Keratinocyte (primary cell): ENCODE results near the gene SNIP1. TPM values are rescaled to one million over a fixed set of nuclear protein-coding genes. Genes with fewer than 3 reads are reported as not detected.
"Not testable (repeated sequence)": the region's sequence is repeated elsewhere in the genome, so short reads cannot be mapped to it uniquely, and the experiment has no call there.

ENCODE experiments used
- DNase-seq: peaks from one replicate; pipeline ENCODE4 v3.0.0-alpha.2; 2011; ENCODE audit warnings: low read depth, missing footprints, low spot score
- FAIRE-seq: peaks from 2 replicates; lab custom pipeline; 2011; peaks lifted over from hg19 to GRCh38; lab: Jason Lieb, UNC
- H2AFZ ChIP-seq: 2 replicates; pipeline ENCODE4 v1.6.0; 2012; ENCODE audit warnings: low read length, control low read depth, inconsistent platforms; ENCODE audit not compliant: control insufficient read depth
- H3K27ac ChIP-seq: 2 replicates; pipeline ENCODE4 v1.5.1; 2011; ENCODE audit warnings: low read length; ENCODE audit not compliant: control insufficient read depth, insufficient read depth
- H3K27me3 ChIP-seq: 3 replicates; pipeline ENCODE4 v1.6.0; 2011; ENCODE audit warnings: low read length; ENCODE audit not compliant: control insufficient read depth, insufficient read depth; ENCODE audit errors: extremely low read depth
- H3K36me3 ChIP-seq, 2 experiments: 2 replicates in 1 of 2; 3 replicates in 1 of 2; pipeline ENCODE4 v1.5.1; 2011; ENCODE audit warnings: low read length in 2 of 2, mild to moderate bottlenecking in 1 of 2; ENCODE audit not compliant: control insufficient read depth in 2 of 2, insufficient read depth in 2 of 2; ENCODE audit errors: extremely low read depth in 1 of 2
- H3K4me1 ChIP-seq: 3 replicates; pipeline ENCODE4 v1.5.1; 2011; ENCODE audit warnings: low read length; ENCODE audit not compliant: control insufficient read depth, insufficient read depth; ENCODE audit errors: extremely low read depth
- H3K4me2 ChIP-seq: 3 replicates; pipeline ENCODE4 v1.6.0; 2011; ENCODE audit warnings: low read depth, low read length; ENCODE audit not compliant: control insufficient read depth, insufficient read depth; ENCODE audit errors: extremely low read depth
- H3K4me3 ChIP-seq, 3 experiments: fragments of 200-600 bp in 1 of 3; sonication (generic) in 1 of 3; 2 replicates in 2 of 3; 3 replicates in 1 of 3; pipeline ENCODE4 v1.5.1; 2011 to 2016; ENCODE audit warnings: low read length in 3 of 3, mild to moderate bottlenecking in 3 of 3, control low read depth in 2 of 3, inconsistent platforms in 1 of 3, low read depth in 1 of 3, mixed read lengths in 1 of 3, mixed run types in 1 of 3, moderate library complexity in 1 of 3; ENCODE audit not compliant: control insufficient read depth in 2 of 3, insufficient read depth in 2 of 3; ENCODE audit errors: extremely low read depth in 1 of 3
- H3K79me2 ChIP-seq: 2 replicates; pipeline ENCODE4 v1.6.0; 2012; ENCODE audit warnings: low read length; ENCODE audit not compliant: control insufficient read depth, insufficient read depth
- H3K9ac ChIP-seq: 3 replicates; pipeline ENCODE4 v1.6.0; 2011; ENCODE audit warnings: low read length; ENCODE audit not compliant: control insufficient read depth, insufficient read depth; ENCODE audit errors: extremely low read depth
- H3K9me1 ChIP-seq: 3 replicates; pipeline ENCODE4 v1.6.0; 2011; ENCODE audit warnings: low read length; ENCODE audit not compliant: control insufficient read depth, insufficient read depth; ENCODE audit errors: extremely low read depth
- H3K9me3 ChIP-seq: 2 replicates; pipeline ENCODE4 v1.5.1; 2012; ENCODE audit warnings: low read depth, low read length; ENCODE audit not compliant: control insufficient read depth
- H4K20me1 ChIP-seq: 3 replicates; pipeline ENCODE4 v1.6.0; 2011; ENCODE audit warnings: low read length; ENCODE audit not compliant: control insufficient read depth, insufficient read depth; ENCODE audit errors: extremely low read depth
- EZH2 ChIP-seq: IDR thresholded peaks from one replicate; pipeline ENCODE4 v1.6.1; 2012; ENCODE audit warnings: inconsistent platforms, mild to moderate bottlenecking, low read length, moderate library complexity
- dilution Hi-C: fragments of 300-500 bp; cut with MboI; formaldehyde crosslinking; loops from one replicate; pipeline ENCODE4 v1.7.0; 2020; ENCODE audit warnings: low sequenced_read_pairs; ENCODE audit not compliant: extremely low pct_ligation_motif_present
- polyA plus RNA-seq, 5 experiments: library from polyadenylated mRNA; depleted of rRNA in 3 of 5; stranded (reverse) in 3 of 5; stranded (forward) in 1 of 5; unstranded in 1 of 5; fragments of >200 nt; gene quantifications; 1 replicate in 1 of 5; 2 replicates in 3 of 5; 3 replicates in 1 of 5; pipeline versions ENCODE4 v1.2.1 to v1.2.3, GENCODE V29; 2011 to 2012; ENCODE audit warnings: missing spikeins in 2 of 5, low read depth in 1 of 5, low replicate concordance in 1 of 5
- TF ChIP-seq, protein P1 (sequence below), 3 experiments: IDR thresholded peaks in 1 of 3; conservative IDR thresholded peaks in 1 of 3; optimal IDR thresholded peaks in 1 of 3; 2 replicates in 2 of 3; 3 replicates in 1 of 3; pipeline versions ENCODE3 to v1.5.1; 2011; ENCODE audit warnings: low read length in 3 of 3, mild to moderate bottlenecking in 3 of 3, moderate library complexity in 2 of 3, control low read depth in 1 of 3, inconsistent platforms in 1 of 3; ENCODE audit not compliant: insufficient read depth in 2 of 3; ENCODE audit errors: extremely low read depth in 1 of 3

Gene SNIP1
- polyA plus RNA-seq, 1 donor (not counting 4 experiments of a cell fraction or from before 2014, with no cell fraction given), result 8.9 TPM

DNA sequence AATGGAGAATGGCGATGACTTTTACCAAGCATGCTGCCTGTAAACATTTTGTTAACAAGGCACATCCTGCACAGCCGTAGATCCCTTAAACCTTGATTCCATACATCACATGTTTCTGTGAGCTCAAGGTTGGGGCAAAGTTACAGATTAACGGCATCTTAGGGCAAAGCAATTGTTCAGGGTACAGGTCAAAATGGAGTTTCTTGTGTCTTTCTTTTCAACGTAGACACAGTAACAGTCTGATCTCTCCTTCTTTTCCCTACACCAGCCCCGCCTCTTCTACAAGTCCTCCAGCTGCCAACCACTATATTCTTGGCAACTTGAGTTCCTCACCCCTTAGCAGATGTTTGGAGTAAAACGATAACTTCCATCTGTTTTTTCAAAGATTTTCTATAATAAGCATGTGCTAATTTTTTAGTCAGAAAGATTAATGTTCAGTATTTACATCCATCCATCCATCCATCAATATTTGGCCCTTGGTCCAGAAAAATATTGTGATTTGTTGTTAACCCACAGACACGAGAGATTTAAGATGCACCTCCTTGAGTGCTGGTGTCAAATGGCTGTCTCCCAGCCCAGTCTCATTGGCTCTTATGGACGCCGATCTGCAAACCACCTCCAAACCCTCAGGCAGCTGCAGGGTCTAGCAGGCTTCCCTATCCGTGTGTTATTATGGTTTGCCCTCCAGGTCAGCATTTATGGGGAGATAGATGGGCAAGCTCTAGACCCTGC is 6.5 kb upstream of the SNIP1 start:
- H2AFZ ChIP-seq, result no peak overlapping the region
- TF ChIP-seq, protein P1, sequence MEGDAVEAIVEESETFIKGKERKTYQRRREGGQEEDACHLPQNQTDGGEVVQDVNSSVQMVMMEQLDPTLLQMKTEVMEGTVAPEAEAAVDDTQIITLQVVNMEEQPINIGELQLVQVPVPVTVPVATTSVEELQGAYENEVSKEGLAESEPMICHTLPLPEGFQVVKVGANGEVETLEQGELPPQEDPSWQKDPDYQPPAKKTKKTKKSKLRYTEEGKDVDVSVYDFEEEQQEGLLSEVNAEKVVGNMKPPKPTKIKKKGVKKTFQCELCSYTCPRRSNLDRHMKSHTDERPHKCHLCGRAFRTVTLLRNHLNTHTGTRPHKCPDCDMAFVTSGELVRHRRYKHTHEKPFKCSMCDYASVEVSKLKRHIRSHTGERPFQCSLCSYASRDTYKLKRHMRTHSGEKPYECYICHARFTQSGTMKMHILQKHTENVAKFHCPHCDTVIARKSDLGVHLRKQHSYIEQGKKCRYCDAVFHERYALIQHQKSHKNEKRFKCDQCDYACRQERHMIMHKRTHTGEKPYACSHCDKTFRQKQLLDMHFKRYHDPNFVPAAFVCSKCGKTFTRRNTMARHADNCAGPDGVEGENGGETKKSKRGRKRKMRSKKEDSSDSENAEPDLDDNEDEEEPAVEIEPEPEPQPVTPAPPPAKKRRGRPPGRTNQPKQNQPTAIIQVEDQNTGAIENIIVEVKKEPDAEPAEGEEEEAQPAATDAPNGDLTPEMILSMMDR (optimal IDR thresholded peaks at IDR 0.05 in 1 of 3, IDR thresholded peaks at IDR 0.05 in 1 of 3, conservative IDR thresholded peaks at IDR 0.05 in 1 of 3; ENCODE audit: extremely low read depth in 1 of 3, insufficient read depth in 2 of 3, low read length in 3 of 3), result no peak
- no peak for TF ChIP-seq EZH2
- H4K20me1 ChIP-seq, result no peaks in the 10 kb centered on the region
- dilution Hi-C loops, result no loop called here
- H3K79me2 ChIP-seq, result no peaks in the 10 kb centered on the region
- H3K9me1 ChIP-seq, result no peaks in the 10 kb centered on the region
- H3K4me2 ChIP-seq, result no peak overlapping the region
- no peaks in the 10 kb centered on the region for H3K27me3 ChIP-seq
- H3K4me3 ChIP-seq, result no peak overlapping the region
- peaks cover 8% of the 10 kb centered on the region for H3K4me1 ChIP-seq
- peaks cover 3 to 9% of the 10 kb centered on the region in 2 experiments for H3K36me3 ChIP-seq
- no peak for FAIRE-seq
- no peak for DNase-seq
- H3K27ac ChIP-seq, result no peak overlapping the region
- H3K9me3 ChIP-seq, result no peaks in the 10 kb centered on the region
- H3K9ac ChIP-seq, result no peak overlapping the region

DNA sequence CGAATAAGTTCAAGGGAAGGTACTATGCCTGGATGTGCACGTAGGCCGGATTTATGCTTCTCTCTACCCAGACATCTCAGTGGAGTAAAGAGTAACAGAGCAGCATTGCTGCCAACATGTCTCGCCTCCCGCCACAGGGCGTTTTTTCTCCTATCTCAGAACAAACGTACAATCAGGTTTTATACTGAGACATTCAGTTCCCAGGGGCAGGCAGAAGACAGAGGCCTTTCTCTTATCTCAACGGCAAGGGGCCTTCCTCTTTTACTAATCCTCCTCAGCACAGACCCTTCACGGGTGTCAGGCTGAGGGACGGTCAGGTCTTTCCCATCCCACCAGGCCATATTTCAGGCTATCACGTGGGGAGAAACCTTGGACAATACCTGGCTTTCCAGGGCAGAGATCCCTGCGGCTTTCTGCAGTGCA is 5.9 kb upstream of the SNIP1 start:
- dilution Hi-C loops, FAIRE-seq, H3K79me2 ChIP-seq, H3K4me1 ChIP-seq, H2AFZ ChIP-seq, H3K36me3 ChIP-seq, H3K4me3 ChIP-seq, H3K27me3 ChIP-seq, H4K20me1 ChIP-seq, H3K27ac ChIP-seq, H3K9me1 ChIP-seq, H3K9me3 ChIP-seq, DNase-seq, H3K9ac ChIP-seq, H3K4me2 ChIP-seq: not testable (repeated sequence)

DNA sequence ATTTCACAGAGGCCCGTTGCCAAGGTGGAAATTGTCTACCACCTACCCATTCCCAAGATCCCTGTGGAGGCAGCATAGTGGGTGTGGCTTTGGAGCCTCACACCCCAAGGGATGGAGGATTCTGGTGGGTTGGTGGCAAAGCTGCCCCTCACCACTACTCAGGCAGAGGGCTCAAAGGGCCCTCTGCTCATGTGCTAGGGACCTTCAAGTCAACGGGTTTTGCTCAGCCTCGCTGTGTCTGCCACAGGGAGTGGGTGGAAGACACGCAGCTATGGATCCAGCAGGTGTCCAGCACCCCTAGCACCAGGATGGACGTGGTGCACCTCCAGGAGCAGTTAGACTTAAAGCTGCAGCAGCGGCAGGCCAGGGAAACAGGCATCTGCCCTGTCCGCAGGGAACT is 5.0 kb upstream of the SNIP1 start:
- Histone ChIP-seq H3K9me3 (no peaks in the 10 kb centered on the region), H3K36me3 (no peaks in the 10 kb centered on the region), H2AFZ (no peak overlapping the region), H3K27ac (no peak overlapping the region), H3K4me3 (no peak overlapping the region), H3K9me1 (no peaks in the 10 kb centered on the region), H4K20me1 (no peaks in the 10 kb centered on the region), H3K9ac (no peak overlapping the region), H3K79me2 (peaks cover under 1% of the 10 kb centered on the region), H3K4me1 (peaks cover 8% of the 10 kb centered on the region), H3K27me3 (no peaks in the 10 kb centered on the region), H3K4me2 (no peak overlapping the region)
- no peak for TF ChIP-seq EZH2
- TF ChIP-seq, protein P1 (optimal IDR thresholded peaks at IDR 0.05 in 1 of 3, IDR thresholded peaks at IDR 0.05 in 1 of 3, conservative IDR thresholded peaks at IDR 0.05 in 1 of 3; ENCODE audit: extremely low read depth in 1 of 3, insufficient read depth in 2 of 3, low read length in 3 of 3), result no peak
- FAIRE-seq (no peak), DNase-seq (no peak)
- dilution Hi-C loops, result no loop called here
